Thoracic aorta (tissue), 2 donors: ENCODE data around the gene CENPU. TPM values are rescaled to one million over a fixed set of nuclear protein-coding genes. Genes with fewer than 3 reads are reported as not detected.

Experiments used
- ATAC-seq: fragments of 150-250 bp; one replicate; pipeline ENCODE4 v1.8.0; 2017; ENCODE audit warnings: low read depth; ENCODE audit not compliant: insufficient number of reproducible peaks, low FRiP score
- DNase-seq: peaks from one replicate; pipeline ENCODE4 v3.0.0-alpha.2; 2020; ENCODE audit warnings: low spot score
- H3K27ac ChIP-seq, 2 donors: fragments of 200-600 bp; sonication (generic); 1 replicate in 1 of 2; 2 replicates in 1 of 2; pipeline ENCODE4 v1.5.1; 2016; ENCODE audit warnings: mild to moderate bottlenecking in 2 of 2, moderate library complexity in 2 of 2
- H3K27me3 ChIP-seq: fragments of 200-600 bp; sonication (generic); replicated peaks from 2 replicates; pipeline ENCODE4 v1.6.0; 2016; ENCODE audit warnings: mild to moderate bottlenecking; ENCODE audit not compliant: insufficient read depth
- H3K36me3 ChIP-seq: fragments of 200-600 bp; sonication (generic); one replicate; pipeline ENCODE4 v1.5.1; 2016
- H3K4me1 ChIP-seq, 2 donors: fragments of 200-600 bp; sonication (generic); 1 replicate in 1 of 2; 2 replicates in 1 of 2; pipeline versions ENCODE4 v1.5.1 to v1.6.0; 2016; ENCODE audit warnings: low read depth in 2 of 2, mild to moderate bottlenecking in 1 of 2; ENCODE audit not compliant: control insufficient read depth in 1 of 2
- H3K4me3 ChIP-seq: fragments of 200-600 bp; sonication (generic); 2 replicates; pipeline ENCODE4 v1.5.1; 2016; ENCODE audit warnings: mild to moderate bottlenecking
- H3K9me3 ChIP-seq: fragments of 200-600 bp; sonication (generic); 2 replicates; pipeline ENCODE4 v1.5.1; 2016
- total RNA-seq, 2 donors: library from RNA; depleted of rRNA; stranded (reverse); fragments of >200 nt; gene quantifications; one replicate each; pipeline versions ENCODE4 v1.1.0 to v1.2.3, GENCODE V29; 2016
- TF ChIP-seq, protein P1 (sequence below): fragments of 200-600 bp; sonication (generic); IDR thresholded peaks from one replicate; pipeline ENCODE4 v1.5.1; 2019; ENCODE audit warnings: antibody characterized with exemption

CENPU gene
- total RNA-seq, 2 donors from 2014 or later: 1.4 to 2.0 TPM

DNA sequence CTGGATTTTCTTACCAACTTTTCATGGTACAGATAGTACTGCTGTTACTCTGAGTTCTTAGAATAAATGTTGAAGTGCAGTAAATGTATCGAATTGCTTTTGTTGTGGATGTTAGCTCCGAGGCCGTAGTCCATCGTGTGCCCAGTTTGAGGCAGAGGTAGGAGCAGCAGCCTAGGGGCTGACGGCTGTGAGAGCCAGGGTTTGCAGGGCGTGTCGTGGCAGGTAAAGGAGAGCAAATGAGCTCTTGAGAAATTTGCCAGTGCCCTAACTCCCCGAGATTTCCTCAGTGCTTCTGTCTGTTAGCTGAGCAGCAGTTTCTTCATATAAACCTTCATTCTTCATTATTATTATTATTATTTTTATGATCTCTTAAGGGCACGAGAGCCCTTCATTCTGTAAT, 62.8 kb downstream of the CENPU start:
- Histone ChIP-seq H3K4me3 (no peak overlapping the region), H3K4me1 (no peaks in the 10 kb centered on the region), H3K27me3 (no peaks in the 10 kb centered on the region), H3K9me3 (no peaks in the 10 kb centered on the region), H3K36me3 (peaks cover 28% of the 10 kb centered on the region), H3K27ac (no peak overlapping the region)
- ATAC-seq (no peak), DNase-seq (no peak)
- TF ChIP-seq, protein P1, sequence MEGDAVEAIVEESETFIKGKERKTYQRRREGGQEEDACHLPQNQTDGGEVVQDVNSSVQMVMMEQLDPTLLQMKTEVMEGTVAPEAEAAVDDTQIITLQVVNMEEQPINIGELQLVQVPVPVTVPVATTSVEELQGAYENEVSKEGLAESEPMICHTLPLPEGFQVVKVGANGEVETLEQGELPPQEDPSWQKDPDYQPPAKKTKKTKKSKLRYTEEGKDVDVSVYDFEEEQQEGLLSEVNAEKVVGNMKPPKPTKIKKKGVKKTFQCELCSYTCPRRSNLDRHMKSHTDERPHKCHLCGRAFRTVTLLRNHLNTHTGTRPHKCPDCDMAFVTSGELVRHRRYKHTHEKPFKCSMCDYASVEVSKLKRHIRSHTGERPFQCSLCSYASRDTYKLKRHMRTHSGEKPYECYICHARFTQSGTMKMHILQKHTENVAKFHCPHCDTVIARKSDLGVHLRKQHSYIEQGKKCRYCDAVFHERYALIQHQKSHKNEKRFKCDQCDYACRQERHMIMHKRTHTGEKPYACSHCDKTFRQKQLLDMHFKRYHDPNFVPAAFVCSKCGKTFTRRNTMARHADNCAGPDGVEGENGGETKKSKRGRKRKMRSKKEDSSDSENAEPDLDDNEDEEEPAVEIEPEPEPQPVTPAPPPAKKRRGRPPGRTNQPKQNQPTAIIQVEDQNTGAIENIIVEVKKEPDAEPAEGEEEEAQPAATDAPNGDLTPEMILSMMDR: no peak

DNA sequence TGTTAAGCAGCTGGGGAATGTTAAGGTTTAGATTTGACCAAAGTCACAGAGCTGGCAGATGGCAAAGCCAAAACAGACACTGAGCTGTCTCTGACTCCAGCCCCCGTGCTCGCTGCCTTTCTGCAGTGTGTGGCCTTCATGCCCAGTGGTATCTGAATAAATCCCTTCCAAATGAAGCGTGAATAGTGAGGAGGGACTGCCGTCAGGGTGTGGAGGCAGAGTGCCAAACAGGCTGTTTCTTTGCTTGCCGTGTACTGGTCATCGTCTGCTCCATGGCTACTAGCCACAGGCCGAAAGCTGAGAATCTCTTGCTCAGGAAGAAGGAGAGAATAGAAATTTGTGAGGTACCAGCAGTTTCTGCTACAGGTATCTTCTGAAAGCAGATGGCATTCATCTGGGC, 64.6 kb downstream of the CENPU start:
- no peak overlapping the region for H3K27ac ChIP-seq
- TF ChIP-seq, protein P1: no peak
- DNase-seq (no peak), ATAC-seq (no peak)
- H3K4me1 ChIP-seq: no peaks in the 10 kb centered on the region
- no peaks in the 10 kb centered on the region for H3K9me3 ChIP-seq
- H3K36me3 ChIP-seq: peaks cover 22% of the 10 kb centered on the region
- no peaks in the 10 kb centered on the region for H3K27me3 ChIP-seq
- no peak overlapping the region for H3K4me3 ChIP-seq

DNA sequence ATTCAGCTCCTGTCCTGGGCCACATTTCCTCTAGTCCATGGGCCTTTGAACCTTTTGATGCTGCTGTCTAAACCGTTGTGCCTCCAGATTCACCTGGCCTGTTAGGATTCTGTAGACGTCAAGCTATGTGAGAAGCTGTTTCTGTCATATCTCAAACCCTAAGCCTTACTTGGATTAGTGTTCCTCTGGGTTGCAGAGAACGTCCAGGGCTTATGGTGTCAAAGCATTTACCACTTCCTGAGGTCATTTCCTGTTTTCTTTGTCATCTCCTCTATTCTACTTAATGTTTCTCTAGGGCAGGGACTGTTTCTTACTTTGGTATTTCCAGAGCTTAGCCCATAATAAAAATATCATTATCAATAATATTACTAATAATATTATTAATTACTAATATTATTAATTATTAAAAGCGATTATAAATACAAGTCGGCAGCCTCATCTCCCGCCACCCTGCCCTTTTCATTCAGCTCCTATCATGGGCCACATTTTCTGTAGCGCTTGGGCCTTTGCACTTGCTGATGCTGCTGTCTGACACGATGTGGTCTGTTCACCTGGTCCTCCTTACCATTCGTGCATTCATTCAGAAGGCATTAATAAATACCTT, 65.3 kb downstream of the CENPU start:
- no peaks in the 10 kb centered on the region for H3K27me3 ChIP-seq
- H3K4me1 ChIP-seq: no peaks in the 10 kb centered on the region
- H3K36me3 ChIP-seq: peaks cover 21% of the 10 kb centered on the region
- ATAC-seq (no peak), DNase-seq (no peak)
- H3K4me3 ChIP-seq: no peak overlapping the region
- TF ChIP-seq, protein P1: no peak
- H3K9me3 ChIP-seq: no peaks in the 10 kb centered on the region
- H3K27ac ChIP-seq: no peak overlapping the region

DNA sequence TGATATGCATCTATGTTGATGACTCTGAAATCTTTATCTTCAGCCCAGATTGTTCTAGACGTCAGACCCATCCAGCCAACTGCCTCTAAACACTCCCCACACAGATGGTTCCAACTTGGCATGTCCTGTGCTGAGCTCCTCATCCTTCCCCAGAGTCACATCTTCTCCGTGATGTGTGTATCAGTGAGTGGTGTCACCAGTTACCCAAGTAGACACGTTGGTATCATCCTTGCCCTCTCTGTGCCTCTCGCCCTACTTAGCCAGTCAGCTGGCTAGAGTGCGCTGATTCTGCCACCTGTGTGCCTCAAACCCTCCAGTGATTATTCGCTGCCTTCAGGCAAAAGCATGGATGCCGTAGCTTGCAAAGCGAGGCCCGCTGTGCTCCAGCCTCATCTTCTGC, 65.8 kb downstream of the CENPU start:
- TF ChIP-seq, protein P1: no peak
- Histone ChIP-seq H3K27me3 (no peaks in the 10 kb centered on the region), H3K4me3 (no peak overlapping the region), H3K4me1 (no peaks in the 10 kb centered on the region), H3K9me3 (no peaks in the 10 kb centered on the region), H3K36me3 (peaks cover 21% of the 10 kb centered on the region), H3K27ac (no peak overlapping the region)
- ATAC-seq: no peak
- DNase-seq: no peak

DNA sequence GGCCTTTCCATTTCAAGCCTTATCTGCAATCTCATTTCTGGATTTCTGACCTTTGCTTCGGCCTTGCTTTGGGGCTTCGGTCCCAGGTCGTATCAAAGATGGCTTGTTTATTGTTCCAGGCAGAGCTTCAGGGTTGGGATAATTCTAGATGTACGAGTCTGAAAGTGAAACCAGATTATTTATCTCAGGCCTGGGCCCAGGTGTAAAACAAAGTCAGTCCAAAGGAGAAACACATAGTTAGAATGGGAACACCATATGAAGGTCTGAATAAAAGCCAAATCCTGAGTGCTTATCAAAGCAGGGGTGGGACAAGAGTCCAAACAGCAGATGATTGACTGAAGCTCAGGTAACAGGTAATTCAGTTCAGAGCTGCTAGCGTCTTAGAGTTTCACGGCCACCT, 67.2 kb downstream of the CENPU start:
- Histone ChIP-seq H3K27ac (no peak overlapping the region), H3K27me3 (no peaks in the 10 kb centered on the region), H3K4me1 (peaks cover 5 to 8% of the 10 kb centered on the region in 2 donors), H3K9me3 (no peaks in the 10 kb centered on the region), H3K36me3 (peaks cover 11% of the 10 kb centered on the region), H3K4me3 (no peak overlapping the region)
- DNase-seq (no peak), ATAC-seq (no peak)
- TF ChIP-seq, protein P1: no peak
